Activated T-cell treated with anti-CD3 and anti-CD28 coated beads for 1 hour (primary cell): ENCODE measurements around the gene EDNRA.

Experiments used
- DNase-seq: peaks from one replicate; pipeline ENCODE4 v3.0.0-alpha.2; 2020; ENCODE audit warnings: low read depth

The EDNRA gene

DNA sequence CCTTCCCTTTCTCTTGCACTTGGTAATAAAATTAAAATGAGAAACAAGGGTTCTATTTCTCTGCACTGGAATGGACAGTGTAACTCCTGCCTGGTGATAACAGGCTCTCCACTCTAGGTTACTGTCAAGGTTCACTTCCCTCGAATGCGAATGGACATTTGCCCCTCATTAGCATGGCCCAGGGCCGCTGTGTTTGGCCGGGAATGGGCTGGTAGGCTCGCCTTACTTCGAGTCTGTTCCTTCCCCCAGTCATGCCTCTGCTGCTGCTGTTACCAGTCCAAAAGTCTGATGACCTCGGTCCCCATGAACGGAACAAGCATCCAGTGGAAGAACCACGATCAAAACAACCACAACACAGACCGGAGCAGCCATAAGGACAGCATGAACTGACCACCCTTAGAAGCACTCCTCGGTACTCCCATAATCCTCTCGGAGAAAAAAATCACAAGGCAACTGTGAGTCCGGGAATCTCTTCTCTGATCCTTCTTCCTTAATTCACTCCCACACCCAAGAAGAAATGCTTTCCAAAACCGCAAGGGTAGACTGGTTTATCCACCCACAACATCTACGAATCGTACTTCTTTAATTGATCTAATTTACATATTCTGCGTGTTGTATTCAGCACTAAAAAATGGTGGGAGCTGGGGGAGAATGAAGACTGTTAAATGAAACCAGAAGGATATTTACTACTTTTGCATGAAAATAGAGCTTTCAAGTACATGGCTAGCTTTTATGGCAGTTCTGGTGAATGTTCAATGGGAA lies 61.5 kb downstream of the EDNRA start:
- DNase-seq = no peak

DNA sequence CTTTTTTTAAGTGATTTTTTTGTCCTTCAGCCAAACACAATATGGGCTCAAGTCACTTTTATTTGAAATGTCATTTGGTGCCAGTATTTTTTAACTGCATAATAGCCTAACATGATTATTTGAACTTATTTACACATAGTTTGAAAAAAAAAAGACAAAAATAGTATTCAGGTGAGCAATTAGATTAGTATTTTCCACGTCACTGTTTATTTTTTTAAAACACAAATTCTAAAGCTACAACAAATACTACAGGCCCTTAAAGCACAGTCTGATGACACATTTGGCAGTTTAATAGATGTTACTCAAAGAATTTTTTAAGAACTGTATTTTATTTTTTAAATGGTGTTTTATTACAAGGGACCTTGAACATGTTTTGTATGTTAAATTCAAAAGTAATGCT lies 62.1 kb downstream of the EDNRA start:
- DNase-seq = no peak

DNA sequence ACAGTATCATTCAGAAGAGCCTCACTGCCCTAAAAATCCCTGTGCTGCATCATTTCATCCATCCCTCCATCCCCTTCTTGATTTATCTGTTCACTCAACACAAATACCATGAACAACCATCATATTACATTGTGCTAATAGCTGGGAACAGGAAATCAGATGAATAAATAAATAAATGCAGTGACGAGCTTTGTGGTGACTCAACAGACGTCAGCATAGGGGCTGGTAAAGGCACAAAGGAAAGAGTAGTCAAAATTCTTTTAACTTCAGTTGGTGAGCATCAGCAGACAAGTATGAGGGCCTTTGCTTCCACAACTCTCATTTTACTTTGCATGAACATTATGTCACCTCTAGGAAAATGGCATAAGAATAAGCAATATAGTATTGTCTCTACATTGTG lies 65.5 kb downstream of the EDNRA start:
- DNase-seq = no peak

DNA sequence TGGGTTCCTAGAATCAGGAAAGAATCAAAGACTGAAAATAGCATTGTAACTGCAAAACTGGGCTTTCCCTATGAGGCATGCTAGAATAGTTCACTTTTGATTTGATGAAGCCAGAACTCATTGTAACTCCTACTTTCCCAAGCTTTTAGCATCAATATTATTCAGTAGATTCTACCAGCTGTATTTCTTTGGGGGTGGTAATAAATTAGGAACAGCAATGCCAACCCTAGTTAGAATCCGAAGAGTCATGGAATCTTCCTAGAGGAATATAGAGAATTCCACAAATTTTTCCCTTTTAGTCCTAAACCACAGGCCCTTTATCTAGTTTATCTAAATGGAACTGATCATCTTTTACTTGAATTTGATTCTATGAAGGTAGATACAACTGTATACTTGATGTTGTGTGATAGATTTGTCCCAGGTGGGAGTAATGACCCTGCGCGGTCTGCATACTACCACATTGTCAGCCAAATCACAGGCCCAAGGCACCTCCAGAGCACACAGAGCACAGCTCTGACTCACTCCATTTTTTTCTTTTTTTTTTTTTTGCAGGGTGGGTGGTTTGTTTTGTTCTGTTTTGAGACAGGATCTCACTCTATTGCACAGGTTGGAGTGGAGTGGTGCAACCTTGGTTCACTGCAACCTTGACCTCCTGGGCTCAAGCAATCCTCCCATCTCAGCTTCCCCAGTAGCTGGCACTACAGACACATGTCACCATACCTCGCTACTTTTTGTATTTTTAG lies 66.6 kb downstream of the EDNRA start:
- no peak for DNase-seq

DNA sequence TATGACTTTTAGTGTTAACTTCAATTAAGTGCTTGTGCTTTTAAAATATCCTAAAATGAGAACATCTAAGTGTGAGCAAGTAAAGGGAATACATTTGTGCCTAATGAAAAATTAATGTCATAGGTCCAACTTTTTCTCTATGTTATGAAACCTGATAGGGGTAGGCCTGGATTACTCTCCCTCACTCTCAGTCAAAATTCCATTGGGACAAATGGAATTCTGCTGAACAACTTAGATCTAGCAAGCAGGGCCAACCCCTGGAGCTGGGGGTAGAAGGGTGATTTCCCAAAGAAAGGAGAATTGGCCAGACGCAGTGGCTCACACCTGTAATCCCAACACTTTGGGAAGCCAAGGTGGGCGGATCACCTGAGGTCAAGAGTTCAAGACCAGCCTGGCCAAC lies 67.4 kb downstream of the EDNRA start:
- no peak for DNase-seq

DNA sequence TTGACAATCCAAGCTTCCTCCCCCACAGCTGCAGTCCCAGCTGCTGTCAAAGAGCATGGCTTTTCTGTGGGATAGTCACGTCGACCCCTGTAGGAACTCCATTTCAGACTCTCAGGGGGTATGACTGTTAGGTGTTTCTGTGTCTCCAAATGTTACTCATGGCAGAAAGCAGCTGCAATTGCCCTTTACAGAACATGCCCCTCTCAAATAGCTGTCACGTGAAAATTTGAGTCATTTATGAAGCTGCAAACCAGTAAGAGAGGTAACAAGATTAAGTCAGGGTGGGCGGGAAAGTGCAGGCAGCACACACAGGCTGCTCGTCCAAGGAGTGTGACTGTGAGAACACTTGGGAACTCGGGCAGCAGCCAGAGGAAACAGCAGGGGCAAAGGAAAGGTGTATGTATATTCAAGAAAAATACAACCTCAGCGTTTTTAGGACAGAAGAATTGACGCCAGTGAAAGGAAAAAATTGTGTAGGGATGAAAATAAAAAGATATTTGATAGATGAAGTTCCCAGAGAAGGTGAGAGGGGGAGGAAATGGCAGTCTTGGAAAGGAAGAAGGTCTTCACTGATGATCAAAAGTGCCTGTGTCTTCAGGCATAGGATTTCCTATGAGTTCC lies 69.8 kb downstream of the EDNRA start:
- DNase-seq = no peak

DNA sequence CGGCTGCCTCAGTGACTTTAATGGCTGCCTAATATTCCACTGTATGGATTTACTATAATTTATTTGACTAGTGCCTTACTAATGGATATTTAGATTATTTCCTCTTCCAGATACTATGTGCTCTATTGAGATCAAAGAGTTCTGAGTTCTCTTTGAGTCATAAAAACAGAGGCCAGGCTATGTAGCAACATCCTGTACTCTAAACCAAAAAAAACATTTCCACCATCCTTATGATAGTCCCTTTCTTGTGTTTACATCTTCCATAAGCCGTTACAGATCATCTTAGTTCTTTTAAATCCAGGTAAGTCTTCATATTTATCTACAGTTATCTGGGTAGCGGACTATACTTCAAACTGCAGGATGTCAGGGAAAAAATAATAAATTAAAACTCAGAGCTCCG lies 79.7 kb downstream of the EDNRA start:
- DNase-seq = no peak

DNA sequence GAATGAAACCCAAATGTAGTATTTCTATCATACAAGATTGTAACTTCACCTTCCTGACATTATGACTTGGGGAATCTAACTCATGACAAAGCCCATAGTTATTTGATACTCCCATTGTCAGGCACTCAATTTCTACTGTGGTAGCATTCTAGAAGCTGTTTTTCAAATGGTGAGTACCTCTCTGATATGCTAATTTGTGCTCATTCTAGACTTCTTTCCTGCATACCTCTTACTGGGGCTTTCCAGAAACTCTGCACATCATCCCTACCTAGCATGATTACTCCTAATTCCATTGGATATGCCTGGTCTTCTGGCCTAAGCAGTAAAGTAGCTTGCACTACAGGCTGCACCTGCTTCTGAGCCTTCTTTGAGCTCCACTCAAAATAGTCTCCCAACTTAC lies 85.9 kb downstream of the EDNRA start:
- no peak for DNase-seq

DNA sequence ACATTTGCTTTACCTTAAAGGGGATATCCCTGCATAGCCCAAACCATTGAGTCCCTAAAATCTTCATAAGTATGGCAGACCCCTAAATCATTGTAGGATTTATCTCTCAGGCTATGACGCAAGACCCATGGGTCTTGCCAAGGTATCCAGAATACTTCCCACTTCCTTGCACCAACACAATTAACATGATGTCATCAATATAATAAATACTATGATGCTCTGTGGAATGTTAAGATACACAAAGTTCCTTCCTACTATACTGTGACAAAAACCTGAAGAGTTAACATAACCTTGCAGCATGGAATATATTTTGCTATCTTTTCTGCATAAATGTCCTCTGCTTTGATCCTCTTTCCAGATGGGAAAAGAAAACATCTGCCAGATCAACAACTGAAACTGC lies 86.4 kb downstream of the EDNRA start:
- no peak for DNase-seq

DNA sequence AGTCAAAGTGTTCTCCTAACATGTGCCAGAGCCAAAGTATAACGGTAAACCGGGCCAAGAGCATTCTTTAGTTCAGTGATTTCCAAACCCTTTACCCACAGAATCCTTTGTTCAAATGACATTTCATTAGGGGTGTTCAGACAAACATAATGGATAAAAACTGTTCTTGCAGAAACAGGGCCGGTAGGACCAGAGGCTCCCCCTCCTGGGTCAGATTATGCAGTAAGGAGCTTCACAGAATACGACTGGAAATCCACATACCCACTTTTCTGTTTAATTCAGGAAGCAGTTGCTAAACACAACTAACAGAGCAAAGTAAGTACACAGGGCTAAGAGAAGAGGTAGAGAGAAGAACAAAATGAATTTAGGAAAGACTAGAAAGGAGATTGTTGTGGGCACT lies 89.7 kb downstream of the EDNRA start:
- DNase-seq = no peak

DNA sequence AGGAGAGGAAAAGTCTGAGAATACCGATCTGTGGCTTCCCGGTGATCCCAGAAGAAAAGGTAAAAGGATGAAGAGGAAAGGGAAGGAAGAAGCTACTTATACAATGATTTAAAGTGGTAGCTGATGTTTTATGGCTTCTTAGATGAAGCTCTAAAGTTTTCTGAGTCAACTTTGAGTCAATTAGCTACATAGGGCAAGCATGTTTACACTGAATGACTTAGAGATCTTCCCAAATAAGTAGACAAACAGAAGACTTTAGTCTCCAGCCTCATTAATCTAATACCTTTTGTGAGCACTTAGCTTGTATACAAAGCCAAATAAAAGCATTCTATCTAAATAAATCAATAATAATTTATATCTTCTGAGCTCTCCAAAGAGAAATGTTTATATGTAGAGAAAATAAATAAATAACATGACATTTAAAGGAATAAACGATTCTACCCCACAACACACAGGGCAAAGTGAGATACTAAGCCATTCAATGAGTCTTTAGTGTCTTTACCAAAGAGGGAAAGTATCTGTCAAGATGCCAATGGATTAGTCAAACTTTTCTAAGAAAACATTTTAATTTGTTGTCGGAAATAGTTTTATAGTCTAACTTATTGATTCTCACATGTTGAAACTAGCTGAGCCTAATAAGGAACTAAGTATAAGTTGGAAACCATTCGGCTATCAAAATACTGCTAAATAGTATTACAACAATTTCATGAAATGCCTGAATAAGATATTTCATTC lies 90.3 kb downstream of the EDNRA start:
- no peak for DNase-seq

DNA sequence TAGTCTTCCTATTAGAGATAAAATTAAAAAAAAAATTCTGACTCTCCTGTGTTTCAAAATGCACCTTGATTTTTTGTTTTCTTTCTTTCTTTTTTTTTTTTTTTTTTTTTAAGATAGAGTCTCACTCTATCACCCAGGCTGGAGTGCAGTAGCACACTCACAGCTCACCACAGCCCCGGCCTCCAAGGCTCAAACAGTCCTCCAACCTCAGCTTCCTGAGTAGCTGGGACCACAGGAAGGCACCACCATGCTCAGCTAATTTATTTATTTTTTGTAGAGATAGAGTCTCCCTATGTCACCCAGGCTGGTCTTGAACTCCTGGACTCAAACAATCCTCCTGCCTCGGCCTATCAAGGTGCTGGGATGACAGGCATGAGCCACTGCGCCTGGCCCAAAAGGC lies 95.2 kb downstream of the EDNRA start:
- no peak for DNase-seq

DNA sequence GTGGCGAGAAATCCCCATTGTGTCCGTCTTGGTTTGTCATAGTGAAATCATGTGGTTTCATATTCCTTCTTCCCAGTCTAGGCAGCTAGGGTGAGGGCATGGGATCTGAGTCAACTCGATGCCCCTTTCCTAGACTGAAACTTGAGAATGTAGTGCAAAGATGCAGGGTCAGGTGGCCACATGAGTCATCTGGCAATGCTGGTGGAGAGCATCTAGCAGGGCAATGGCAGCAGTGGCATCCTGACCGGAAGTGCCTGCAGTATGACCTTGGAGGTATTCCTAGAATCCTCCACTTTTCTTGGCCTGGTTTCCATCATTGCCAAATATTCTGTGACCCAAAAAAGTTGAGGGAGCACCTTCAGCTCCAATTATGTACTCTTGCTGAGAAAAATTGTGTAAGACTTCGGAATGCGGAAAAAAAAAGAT lies 97.2 kb downstream of the EDNRA start:
- no peak for DNase-seq

DNA sequence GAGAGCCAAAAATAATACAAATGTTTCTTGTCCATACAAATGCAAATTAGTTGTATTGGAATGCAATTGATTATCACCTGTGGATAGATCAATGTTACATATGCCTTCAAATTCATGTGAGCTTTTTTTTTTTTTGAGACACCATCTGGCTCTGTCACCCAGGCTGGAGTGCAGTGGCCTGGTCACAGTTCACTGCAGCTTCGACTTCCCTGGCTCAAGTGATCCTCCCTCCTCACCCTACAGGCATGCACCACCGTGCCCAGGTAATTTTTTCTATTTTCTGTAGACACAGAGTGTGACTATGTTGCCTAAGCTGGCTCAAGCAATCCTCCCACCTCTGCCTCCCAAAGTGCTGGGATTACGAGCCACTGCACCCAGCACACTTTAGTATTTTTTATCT lies 97.7 kb downstream of the EDNRA start:
- DNase-seq = no peak

DNA sequence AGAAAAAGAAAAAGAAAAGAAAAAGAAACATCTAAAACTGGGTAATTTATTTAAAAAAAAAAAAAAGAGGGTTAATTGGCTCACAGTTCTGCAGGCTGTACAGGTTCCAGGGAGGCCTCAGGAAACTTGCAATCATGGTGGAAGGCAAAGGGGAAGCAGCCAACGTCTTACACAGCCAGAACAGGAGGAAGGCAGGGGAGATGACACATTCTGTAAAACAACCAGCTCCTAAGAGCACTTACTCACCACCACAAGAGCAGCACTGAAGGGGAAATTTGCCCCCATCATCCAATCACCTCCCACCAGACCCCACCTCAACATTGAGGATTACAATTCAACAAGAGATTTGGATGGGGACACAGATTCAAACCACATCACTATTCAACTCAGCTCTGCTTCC lies 99.5 kb downstream of the EDNRA start:
- DNase-seq = no peak

DNA sequence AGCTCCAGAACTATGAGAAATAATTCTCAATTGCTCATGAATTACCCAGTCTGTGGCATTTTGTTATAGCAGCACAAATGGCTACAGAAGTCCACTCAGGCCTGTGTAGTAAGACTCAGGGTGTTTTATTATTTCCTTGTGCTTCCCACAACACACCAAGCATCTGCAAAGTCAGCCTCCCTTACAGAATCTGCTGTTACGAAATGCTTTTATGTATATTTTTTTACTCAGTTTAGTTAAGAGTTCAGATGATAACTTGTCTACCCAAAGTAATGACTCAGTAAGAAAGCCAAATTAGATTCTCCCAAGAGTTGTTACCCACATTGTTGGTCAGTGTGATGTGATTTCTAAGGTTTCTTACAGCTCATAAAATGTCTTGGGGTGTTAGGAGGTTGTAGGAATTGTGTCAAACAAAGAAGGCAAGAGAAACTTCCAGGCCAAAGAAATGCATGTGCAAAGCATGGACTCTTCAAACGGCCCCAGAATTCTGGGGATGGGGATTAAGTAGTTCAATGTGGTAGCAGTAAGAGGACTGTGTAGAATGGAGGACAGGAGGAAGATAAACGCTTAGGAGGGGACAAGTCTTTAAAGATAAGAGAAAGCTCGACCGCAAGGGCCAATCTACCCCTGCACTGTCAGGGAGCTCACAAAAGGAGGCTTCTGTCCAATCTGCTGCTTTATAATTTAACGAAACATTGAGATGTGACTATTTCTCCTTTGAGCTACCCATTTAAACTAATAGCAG lies 100.9 kb downstream of the EDNRA start:
- no peak for DNase-seq

DNA sequence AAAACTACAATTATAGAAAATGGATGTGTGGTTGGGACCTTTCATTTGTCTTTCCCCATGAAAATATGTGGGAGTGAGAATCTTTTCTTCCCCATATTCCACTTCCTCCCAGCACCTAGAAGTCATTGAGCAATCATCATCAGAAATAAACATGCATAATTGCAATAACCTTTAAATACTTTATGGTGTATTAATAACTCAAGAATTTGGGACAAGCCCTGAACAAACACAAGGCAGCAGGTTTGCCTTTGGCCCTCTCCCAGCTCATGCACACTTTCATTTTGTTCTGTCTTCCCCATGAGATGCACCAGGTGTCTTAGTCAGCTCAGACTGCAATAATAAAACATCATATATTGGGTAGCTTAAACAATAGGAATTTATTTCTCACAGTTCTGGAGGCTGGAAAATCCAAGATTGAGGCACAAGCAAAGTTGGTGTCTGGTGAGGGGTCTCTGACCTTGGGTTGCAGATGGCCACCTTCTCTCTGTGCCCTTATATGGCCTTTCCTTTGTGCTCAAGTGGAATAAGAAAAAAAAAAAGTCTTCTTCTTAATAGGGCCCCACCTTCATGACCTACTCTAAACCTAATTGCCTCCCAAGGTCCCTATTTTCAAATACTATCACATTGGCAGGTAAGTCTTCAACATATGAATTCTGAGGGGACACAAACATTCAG lies 101.6 kb downstream of the EDNRA start:
- DNase-seq = no peak

DNA sequence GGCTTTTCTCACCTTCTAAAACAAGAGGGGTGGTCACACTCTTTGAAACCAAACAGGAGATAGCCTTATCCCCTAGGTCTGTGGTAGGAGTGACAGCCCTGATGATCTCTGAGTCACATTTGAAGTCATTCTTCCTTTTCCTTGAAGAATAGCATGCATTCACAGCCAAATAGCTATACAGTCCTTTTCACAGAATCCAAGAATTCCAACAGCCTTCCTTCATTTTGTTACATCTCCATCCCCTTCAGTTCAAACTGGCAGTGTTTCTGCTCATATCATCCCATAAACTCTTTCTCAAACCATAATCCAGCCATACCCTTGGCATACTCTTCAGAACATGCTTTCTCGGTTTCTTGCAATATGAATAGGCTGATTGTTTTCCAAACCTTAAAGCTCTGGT lies 103.0 kb downstream of the EDNRA start:
- no peak for DNase-seq

DNA sequence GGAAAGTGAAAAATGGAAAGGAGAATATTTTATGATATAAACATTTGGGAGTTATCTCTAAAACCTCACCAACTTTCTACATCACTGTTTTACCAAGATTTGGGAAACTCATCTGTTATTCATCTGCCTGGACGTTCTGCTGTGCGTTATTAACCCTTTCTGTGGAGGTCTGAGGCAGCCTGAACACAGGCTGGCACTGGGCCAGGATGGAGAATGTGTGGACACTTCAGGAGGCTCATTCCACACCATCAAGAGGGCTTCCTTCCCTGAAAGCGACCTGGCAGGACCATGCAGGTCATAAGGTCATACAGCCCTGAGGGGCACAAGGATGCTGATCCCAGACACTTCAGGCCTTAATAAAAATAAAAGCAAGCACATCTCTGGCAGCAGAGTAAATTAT lies 105.1 kb downstream of the EDNRA start:
- no peak for DNase-seq

DNA sequence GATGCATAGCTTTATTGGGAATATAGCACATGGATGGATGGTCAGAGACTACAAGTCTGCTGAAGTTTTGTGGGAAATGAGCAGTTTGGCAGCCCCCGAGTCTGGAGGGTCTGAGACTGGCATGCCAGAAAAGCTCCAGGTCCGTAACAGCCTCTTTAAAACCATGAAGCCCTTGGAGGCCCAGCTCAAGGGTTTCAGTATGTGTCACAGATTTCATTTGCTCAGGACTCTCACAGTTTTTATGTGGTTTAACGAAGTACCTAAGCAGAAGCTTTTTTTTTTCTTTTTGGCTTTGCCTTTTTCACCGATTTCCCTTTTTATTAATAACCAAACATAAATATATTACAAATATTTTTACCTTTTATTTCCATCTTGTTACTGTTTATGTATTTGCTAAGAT lies 105.7 kb downstream of the EDNRA start:
- DNase-seq = no peak

DNA sequence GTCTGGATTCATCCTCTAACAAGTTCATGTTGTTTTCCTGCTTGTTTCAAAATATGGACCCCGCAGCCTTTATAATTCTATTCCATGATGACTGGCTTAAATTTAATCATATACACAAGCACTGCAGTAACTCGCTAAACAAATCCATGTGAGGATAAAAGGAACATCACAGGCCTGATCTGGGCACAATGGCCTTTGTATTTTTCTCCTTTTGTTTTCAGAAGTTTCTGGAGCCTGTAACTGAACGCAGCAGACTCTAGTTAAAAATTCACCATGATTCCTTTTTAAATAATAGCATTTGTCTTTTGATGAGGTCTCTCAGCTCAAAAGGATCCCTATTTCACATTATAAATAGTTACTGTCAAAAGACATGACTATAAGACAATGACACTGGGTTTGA lies 106.1 kb downstream of the EDNRA start:
- DNase-seq = no peak
